ENCODE measurements around the gene CLDND2. TPM values are rescaled to one million over a fixed set of nuclear protein-coding genes. Genes with fewer than 3 reads are reported as not detected.

CLDND2 gene
- polyA plus RNA-seq, 1 of the 3 experiments (the other 2 are of a cell fraction) = 0.26 TPM

GRCh38 chr19:51354103-51354741 is 14.6 kb downstream of the CLDND2 start:
- no peaks in the 10 kb centered on the region for H3F3A ChIP-seq (replicated peaks; ENCODE audit: insufficient read depth)
- no peak overlapping the region for H3K4me3 ChIP-seq (ENCODE audit: low read depth in 2 of 2, low read length in 1 of 2)
- no peaks in the 10 kb centered on the region for H3K36me3 ChIP-seq (replicated peaks in 1 of 2; ENCODE audit: control insufficient read depth in 1 of 2, insufficient read depth in 2 of 2, low read length in 1 of 2)
- H3K27ac ChIP-seq (ENCODE audit: low read depth in 2 of 2, low read length in 1 of 2) = no peak overlapping the region
- no peaks in the 10 kb centered on the region; a peak in 1 of 4 replicates for H3K4me1 ChIP-seq (ENCODE audit: control insufficient read depth in 1 of 2, insufficient read depth in 2 of 2, low read depth in 1 of 2, low read length in 1 of 2)
- WGBS (ENCODE audit: low lambda C conversion rate) = 85% methylated on average over 12 of the region's 12 CpGs
- no peaks in the 10 kb centered on the region for H3K9me2 ChIP-seq
- H3K9ac ChIP-seq = no peak overlapping the region
- ChIA-PET CTCF (no interaction called here), POLR2A (no interaction called here)
- no peak for DNase-seq
- no peaks in the 10 kb centered on the region for H3K9me3 ChIP-seq
- H2AFZ ChIP-seq (ENCODE audit: low read depth) = no peak overlapping the region
- H4K20me1 ChIP-seq (ENCODE audit: insufficient read depth) = no peaks in the 10 kb centered on the region
- no peaks in the 10 kb centered on the region for H3K79me2 ChIP-seq (ENCODE audit: insufficient read depth)
- TF ChIP-seq NFIC (IDR thresholded peaks at IDR 0.05; ENCODE audit: borderline replicate concordance) (no peak), TAF1 (IDR thresholded peaks at IDR 0.05; ENCODE audit: borderline replicate concordance, low read depth, low read length) (no peak), MXI1 (IDR thresholded peaks at IDR 0.05; ENCODE audit: low read depth, low read length) (no peak), NRF1 (IDR thresholded peaks at IDR 0.05; ENCODE audit: low read depth, low read length) (no peak), TCF12 (IDR thresholded peaks at IDR 0.05) (no peak), REST (IDR thresholded peaks at IDR 0.05; ENCODE audit: low read depth, low read length) (no peak), GABPA (IDR thresholded peaks at IDR 0.05; ENCODE audit: low read depth) (no peak), MEF2A (IDR thresholded peaks at IDR 0.05; ENCODE audit: borderline replicate concordance, low read depth) (no peak), EP300 (IDR thresholded peaks at IDR 0.05; ENCODE audit: borderline replicate concordance in 1 of 2, low read depth in 1 of 2, low read length in 1 of 2) (no peak), FOXJ3 (CRISPR knock-in tag; IDR thresholded peaks at IDR 0.05) (no peak), RFX5 (IDR thresholded peaks at IDR 0.05; ENCODE audit: low read length) (no peak), RAD21 (IDR thresholded peaks at IDR 0.05; ENCODE audit: low read length) (no peak), SMC3 (IDR thresholded peaks at IDR 0.05; ENCODE audit: low read depth, low read length) (no peak), ZBTB33 (IDR thresholded peaks at IDR 0.05; ENCODE audit: borderline replicate concordance, low read depth) (no peak), USF1 (IDR thresholded peaks at IDR 0.05; ENCODE audit: borderline replicate concordance, low read depth) (no peak), SIN3A (IDR thresholded peaks at IDR 0.05; ENCODE audit: borderline replicate concordance, low read depth, low read length) (no peak), CHD2 (IDR thresholded peaks at IDR 0.05; ENCODE audit: low read length, partially characterized antibody) (no peak), EZH2phosphoT487 (IDR thresholded peaks at IDR 0.05; ENCODE audit: borderline replicate concordance, low read depth) (no peak)
- no peaks in the 10 kb centered on the region for H3K27me3 ChIP-seq (ENCODE audit: insufficient read depth)
- H3K4me2 ChIP-seq = no peak overlapping the region
